Muscle of arm (tissue), 12 donors: ENCODE measurements around the gene CIAO3. TPM values are rescaled to one million over a fixed set of nuclear protein-coding genes. Genes with fewer than 3 reads are reported as not detected.
"Not testable (repeated sequence)": the region's sequence is repeated elsewhere in the genome, so short reads cannot be mapped to it uniquely, and the experiment has no call there.

Experiments
- DNase-seq: peaks from one replicate; pipeline ENCODE4 v3.0.0-alpha.2; 2013
- polyA plus RNA-seq, 12 donors: library from polyadenylated mRNA; unstranded; fragments of 120-200 nt; gene quantifications; one replicate each; pipeline ENCODE4 v1.2.1, GENCODE V29; 2013; ENCODE audit not compliant: insufficient read length in 12 of 12

CIAO3 gene
- polyA plus RNA-seq, 12 donors: 7.5 to 16.7 (median 15.7) TPM; not detected in 1

- DNase-seq: no peak
These were observed 37.6 kb upstream of the CIAO3 start for GRCh38 chr16:778447-778846.

- no peak for DNase-seq
These were observed 37.0 kb upstream of the CIAO3 start for GRCh38 chr16:777826-778225.

GRCh38 chr16:776824-777223 lies 36.0 kb upstream of the CIAO3 start:
- DNase-seq: no peak

- not testable (repeated sequence) for DNase-seq
These were observed 35.5 kb upstream of the CIAO3 start for GRCh38 chr16:776298-776697.

GRCh38 chr16:775236-775796 lies 34.5 kb upstream of the CIAO3 start:
- no peak for DNase-seq

- no peak for DNase-seq
These were observed 33.5 kb upstream of the CIAO3 start for GRCh38 chr16:774086-775001.

- DNase-seq: no peak
These were observed 32.2 kb upstream of the CIAO3 start for GRCh38 chr16:772959-773358.

- DNase-seq: no peak
These were observed 29.6 kb upstream of the CIAO3 start for GRCh38 chr16:770411-770810.

GRCh38 chr16:769934-770333 lies 29.1 kb upstream of the CIAO3 start:
- DNase-seq: no peak

GRCh38 chr16:769184-769784 lies 28.5 kb upstream of the CIAO3 start:
- no peak for DNase-seq

GRCh38 chr16:768428-768827 lies 27.6 kb upstream of the CIAO3 start:
- no peak for DNase-seq

- DNase-seq: no peak
These were observed 27.0 kb upstream of the CIAO3 start for GRCh38 chr16:767743-768235.

- no peak for DNase-seq
These were observed 26.2 kb upstream of the CIAO3 start for GRCh38 chr16:766820-767640.

GRCh38 chr16:766008-766819 lies 25.4 kb upstream of the CIAO3 start:
- DNase-seq: no peak

GRCh38 chr16:765488-765865 lies 24.7 kb upstream of the CIAO3 start:
- DNase-seq: no peak

GRCh38 chr16:764848-765487 lies 24.2 kb upstream of the CIAO3 start:
- DNase-seq: no peak

- no peak for DNase-seq
These were observed 23.5 kb upstream of the CIAO3 start for GRCh38 chr16:764184-764750.

GRCh38 chr16:763369-764183 lies 22.8 kb upstream of the CIAO3 start:
- no peak for DNase-seq

- no peak for DNase-seq
These were observed 21.9 kb upstream of the CIAO3 start for GRCh38 chr16:762595-763268.
